Measurements from ENCODE around the gene TNNC2. TPM values are rescaled to one million over a fixed set of nuclear protein-coding genes. Genes with fewer than 3 reads are reported as not detected.

Gene TNNC2
- total RNA-seq, 2 experiments from 2014 or later, result not detected

DNA sequence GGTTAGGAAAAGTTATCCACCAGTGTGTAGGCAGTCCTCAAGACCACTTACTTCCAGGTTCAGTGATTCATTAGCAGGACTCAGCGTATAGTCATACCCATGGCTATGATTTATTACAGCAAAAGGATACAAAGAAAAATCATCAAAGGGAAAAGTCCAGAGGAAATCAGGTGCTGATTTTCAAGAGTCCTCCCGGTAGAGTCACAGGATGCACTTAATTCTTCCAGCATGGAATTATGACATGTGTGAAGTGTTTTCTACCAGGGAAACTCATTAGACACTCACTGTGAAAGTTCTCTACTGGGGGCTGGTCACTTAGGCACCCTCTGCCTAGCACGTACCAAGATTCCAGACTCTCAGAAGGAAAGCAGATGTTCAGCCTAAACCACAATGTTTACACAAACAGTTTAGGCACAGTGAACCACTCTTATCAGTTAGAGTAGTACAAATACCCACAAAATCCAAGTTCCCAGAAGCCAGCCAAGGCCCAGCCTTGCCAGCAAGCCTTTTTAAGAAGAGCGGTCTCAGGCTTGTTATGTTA lies 45.7 kb downstream of the TNNC2 start:
- no peaks in the 10 kb centered on the region for H3K9me3 ChIP-seq (ENCODE audit: low read length)
- no peak overlapping the region for H3K4me3 ChIP-seq (ENCODE audit: low read depth, low read length, poor library complexity, severe bottlenecking)
- intact Hi-C loops (cut with micrococcal nuclease; ENCODE audit: unreplicated experiment), result no loop called here
- no peaks in the 10 kb centered on the region for H4K20me1 ChIP-seq (ENCODE audit: insufficient read depth, low read length)
- no peak overlapping the region for H3K4me2 ChIP-seq (ENCODE audit: low read length)
- CTCF ChIA-PET (ENCODE audit: unreplicated experiment), result no interaction called here
- no peaks in the 10 kb centered on the region for H3K36me3 ChIP-seq (ENCODE audit: insufficient read depth, low read length)
- POLR2A ChIA-PET, result no interaction called here
- H3K79me2 ChIP-seq (ENCODE audit: insufficient read depth, low read depth, low read length), result no peaks in the 10 kb centered on the region
- DNase-seq (ENCODE audit: low spot score), result no peak
- no peak overlapping the region for H2AFZ ChIP-seq (ENCODE audit: low read length)
- no TSS peak for BruUV-seq (replicated peaks)
- no peak for TF ChIP-seq EZH2phosphoT487 (IDR thresholded peaks at IDR 0.05; ENCODE audit: borderline replicate concordance, low read depth, low read length)
- TF ChIP-seq, protein P1, sequence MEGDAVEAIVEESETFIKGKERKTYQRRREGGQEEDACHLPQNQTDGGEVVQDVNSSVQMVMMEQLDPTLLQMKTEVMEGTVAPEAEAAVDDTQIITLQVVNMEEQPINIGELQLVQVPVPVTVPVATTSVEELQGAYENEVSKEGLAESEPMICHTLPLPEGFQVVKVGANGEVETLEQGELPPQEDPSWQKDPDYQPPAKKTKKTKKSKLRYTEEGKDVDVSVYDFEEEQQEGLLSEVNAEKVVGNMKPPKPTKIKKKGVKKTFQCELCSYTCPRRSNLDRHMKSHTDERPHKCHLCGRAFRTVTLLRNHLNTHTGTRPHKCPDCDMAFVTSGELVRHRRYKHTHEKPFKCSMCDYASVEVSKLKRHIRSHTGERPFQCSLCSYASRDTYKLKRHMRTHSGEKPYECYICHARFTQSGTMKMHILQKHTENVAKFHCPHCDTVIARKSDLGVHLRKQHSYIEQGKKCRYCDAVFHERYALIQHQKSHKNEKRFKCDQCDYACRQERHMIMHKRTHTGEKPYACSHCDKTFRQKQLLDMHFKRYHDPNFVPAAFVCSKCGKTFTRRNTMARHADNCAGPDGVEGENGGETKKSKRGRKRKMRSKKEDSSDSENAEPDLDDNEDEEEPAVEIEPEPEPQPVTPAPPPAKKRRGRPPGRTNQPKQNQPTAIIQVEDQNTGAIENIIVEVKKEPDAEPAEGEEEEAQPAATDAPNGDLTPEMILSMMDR (conservative IDR thresholded peaks at IDR 0.05; ENCODE audit: low read length), result no peak
- peaks cover 7% of the 10 kb centered on the region for H3K4me1 ChIP-seq (ENCODE audit: insufficient read depth, low read length, poor library complexity, severe bottlenecking)
- H3K27ac ChIP-seq (ENCODE audit: low read depth, low read length, poor library complexity, severe bottlenecking), result no peak overlapping the region
- no peaks in the 10 kb centered on the region for H3K9me2 ChIP-seq (ENCODE audit: insufficient read depth, low read length)

DNA sequence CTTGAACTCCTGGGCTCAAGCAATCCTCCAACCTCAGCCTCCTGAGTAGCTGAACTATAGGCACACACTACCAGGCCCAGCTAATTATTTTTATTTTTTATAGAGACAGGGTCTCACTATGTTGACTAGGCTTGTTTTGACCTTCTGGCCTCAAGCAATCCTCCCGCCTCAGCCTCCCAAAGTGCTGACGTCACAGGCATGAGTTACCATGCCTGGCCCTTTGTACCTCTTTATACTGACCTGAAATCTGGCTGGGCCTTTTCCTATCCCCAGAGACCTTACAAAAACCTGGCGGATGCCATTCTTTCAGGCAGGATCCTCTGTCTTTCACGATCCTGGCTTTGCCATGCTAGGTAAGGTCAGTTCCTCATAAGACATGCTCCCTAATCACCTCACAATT lies 47.0 kb downstream of the TNNC2 start:
- Histone ChIP-seq H3K9me3 (ENCODE audit: low read length) (no peaks in the 10 kb centered on the region), H4K20me1 (ENCODE audit: insufficient read depth, low read length) (no peaks in the 10 kb centered on the region), H3K4me2 (ENCODE audit: low read length) (no peak overlapping the region), H3K27ac (ENCODE audit: low read depth, low read length, poor library complexity, severe bottlenecking) (no peak overlapping the region), H3K4me1 (ENCODE audit: insufficient read depth, low read length, poor library complexity, severe bottlenecking) (peaks cover 7% of the 10 kb centered on the region), H3K79me2 (ENCODE audit: insufficient read depth, low read depth, low read length) (no peaks in the 10 kb centered on the region), H2AFZ (ENCODE audit: low read length) (no peak overlapping the region), H3K36me3 (ENCODE audit: insufficient read depth, low read length) (no peaks in the 10 kb centered on the region), H3K9me2 (ENCODE audit: insufficient read depth, low read length) (no peaks in the 10 kb centered on the region), H3K4me3 (ENCODE audit: low read depth, low read length, poor library complexity, severe bottlenecking) (no peak overlapping the region)
- no TSS peak for BruUV-seq (replicated peaks)
- ChIA-PET POLR2A (no interaction called here), CTCF (ENCODE audit: unreplicated experiment) (no interaction called here)
- no peak for DNase-seq (ENCODE audit: low spot score)
- TF ChIP-seq, protein P1 (conservative IDR thresholded peaks at IDR 0.05; ENCODE audit: low read length), result no peak
- TF ChIP-seq EZH2phosphoT487 (IDR thresholded peaks at IDR 0.05; ENCODE audit: borderline replicate concordance, low read depth, low read length), result no peak
- intact Hi-C loops (cut with micrococcal nuclease; ENCODE audit: unreplicated experiment), result no loop called here

DNA sequence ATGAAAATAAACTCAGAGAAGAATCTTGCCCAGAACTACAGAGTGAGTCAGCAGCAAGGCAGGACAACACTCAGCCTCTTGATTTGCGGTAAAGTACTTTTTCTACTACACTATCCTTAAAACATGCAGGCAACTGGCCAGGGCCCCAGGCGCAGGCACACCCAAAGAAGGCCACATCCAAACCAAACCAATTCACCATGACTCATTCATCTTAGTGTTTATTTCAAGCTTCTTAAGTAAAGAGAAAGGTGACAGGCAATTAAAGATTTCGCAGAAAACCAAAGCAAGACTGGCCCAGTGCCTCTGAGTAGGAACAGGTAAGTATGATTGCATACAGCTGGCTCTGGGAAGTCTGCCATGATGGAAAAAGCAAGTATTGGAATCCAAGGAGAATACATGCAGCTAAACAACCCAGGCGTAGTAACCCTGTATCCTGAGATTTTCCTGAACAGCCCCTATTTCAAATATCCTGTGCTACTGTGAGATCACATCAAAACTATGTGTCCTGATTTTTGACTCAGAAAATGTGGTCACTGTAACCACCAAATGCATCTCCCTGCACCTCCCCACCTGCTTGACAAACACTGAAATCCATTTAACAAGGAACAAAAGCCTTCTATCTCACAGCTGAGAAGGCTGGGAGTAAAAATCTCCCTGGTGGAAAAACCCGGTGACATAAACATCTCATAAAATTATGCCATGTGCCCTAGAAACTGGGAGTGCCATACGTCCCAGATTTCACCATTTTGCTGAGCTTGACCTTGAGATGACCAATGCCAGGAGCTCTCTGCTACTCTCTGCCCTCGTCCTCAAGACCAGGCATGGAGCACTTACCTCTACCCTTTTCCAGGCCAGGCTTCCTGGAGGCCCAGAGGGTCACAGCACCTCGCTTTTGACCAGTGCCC lies 47.8 kb downstream of the TNNC2 start:
- intact Hi-C loops (cut with micrococcal nuclease; ENCODE audit: unreplicated experiment), result no loop called here
- H3K36me3 ChIP-seq (ENCODE audit: insufficient read depth, low read length), result no peaks in the 10 kb centered on the region
- no peaks in the 10 kb centered on the region for H4K20me1 ChIP-seq (ENCODE audit: insufficient read depth, low read length)
- no peak overlapping the region for H3K27ac ChIP-seq (ENCODE audit: low read depth, low read length, poor library complexity, severe bottlenecking)
- no peaks in the 10 kb centered on the region for H3K9me3 ChIP-seq (ENCODE audit: low read length)
- no peaks in the 10 kb centered on the region for H3K9me2 ChIP-seq (ENCODE audit: insufficient read depth, low read length)
- BruUV-seq (replicated peaks), result no TSS peak
- no peak overlapping the region for H3K4me3 ChIP-seq (ENCODE audit: low read depth, low read length, poor library complexity, severe bottlenecking)
- CTCF ChIA-PET (ENCODE audit: unreplicated experiment), result no interaction called here
- DNase-seq (ENCODE audit: low spot score), result no peak
- no peaks in the 10 kb centered on the region for H3K79me2 ChIP-seq (ENCODE audit: insufficient read depth, low read depth, low read length)
- no peak overlapping the region for H2AFZ ChIP-seq (ENCODE audit: low read length)
- peaks cover under 1% of the 10 kb centered on the region for H3K4me1 ChIP-seq (ENCODE audit: insufficient read depth, low read length, poor library complexity, severe bottlenecking)
- POLR2A ChIA-PET, result no interaction called here
- H3K4me2 ChIP-seq (ENCODE audit: low read length), result no peak overlapping the region
- TF ChIP-seq, protein P1 (conservative IDR thresholded peaks at IDR 0.05; ENCODE audit: low read length), result no peak
- TF ChIP-seq EZH2phosphoT487 (IDR thresholded peaks at IDR 0.05; ENCODE audit: borderline replicate concordance, low read depth, low read length), result no peak

Data from OCI-LY7 (cell line).